PC-3 (cell line): ENCODE measurements around the gene WDR7. TPM values are rescaled to one million over a fixed set of nuclear protein-coding genes. Genes with fewer than 3 reads are reported as not detected.

Source experiments
- ATAC-seq: fragments of 200-7000 bp; cut with Tn5 transposase; 2 replicates; pipeline ENCODE4 v1.9.1; 2020; ENCODE audit warnings: mild to moderate bottlenecking, moderate library complexity
- BruUV-seq: library from RNA; stranded (reverse); fragments of 400-500 nt; replicated peaks from 2 replicates; lab custom pipeline; 2021; lab: Mats Ljungman, UMichigan
- CTCF ChIA-PET: fragments of 300-600 bp; sonication (Branson Sonifier 250); formaldehyde crosslinking; loops from one replicate; lab custom pipeline; 2022; ENCODE audit warnings: antibody characterized with exemption; lab: Charles Lee
- POLR2A ChIA-PET: fragments of 300-600 bp; sonication (Branson Sonifier 250); formaldehyde crosslinking; loops from one replicate; lab custom pipeline; 2022; ENCODE audit warnings: antibody characterized with exemption; ENCODE audit not compliant: unreplicated experiment; lab: Charles Lee
- DNase-seq: peaks from one replicate; pipeline ENCODE4 v3.0.0-alpha.2; 2015
- H2AFZ ChIP-seq: fragments of 300-600 bp; sonication (generic); 2 replicates; pipeline ENCODE4 v1.6.0; 2016; ENCODE audit warnings: antibody characterized with exemption, low read length
- H3F3A ChIP-seq: fragments of 300-600 bp; sonication (generic); one replicate; pipeline ENCODE4 v1.6.0; 2017; ENCODE audit warnings: antibody characterized with exemption, low read length, control low read depth, mild to moderate bottlenecking; ENCODE audit not compliant: unreplicated experiment
- H3K27ac ChIP-seq: fragments of 300-600 bp; sonication (generic); 2 replicates; pipeline ENCODE4 v1.5.1; 2016; ENCODE audit warnings: mild to moderate bottlenecking, low read length
- H3K27me3 ChIP-seq: fragments of 300-600 bp; sonication (generic); 2 replicates; pipeline ENCODE4 v1.6.1; 2016; ENCODE audit warnings: low read length, mixed read lengths
- H3K36me3 ChIP-seq: fragments of 300-600 bp; sonication (generic); 2 replicates; pipeline ENCODE4 v1.6.1; 2016; ENCODE audit warnings: low read depth, mixed run types, low read length, mixed read lengths
- H3K4me1 ChIP-seq: fragments of 300-600 bp; sonication (generic); 2 replicates; pipeline ENCODE4 v1.5.1; 2016; ENCODE audit warnings: low read length; ENCODE audit not compliant: insufficient read depth
- H3K4me2 ChIP-seq: fragments of 300-600 bp; sonication (generic); 2 replicates; pipeline ENCODE4 v1.6.0; 2016; ENCODE audit warnings: low read length
- H3K4me3 ChIP-seq: fragments of 300-600 bp; sonication (generic); 2 replicates; pipeline ENCODE4 v1.5.1; 2016; ENCODE audit warnings: mild to moderate bottlenecking, low read length, mixed read lengths
- H3K79me2 ChIP-seq: fragments of 300-600 bp; sonication (generic); 2 replicates; pipeline ENCODE4 v1.6.1; 2017; ENCODE audit warnings: low read length, mixed read lengths
- H3K9ac ChIP-seq: fragments of 300-600 bp; sonication (generic); 2 replicates; pipeline ENCODE4 v1.6.0; 2016; ENCODE audit warnings: mild to moderate bottlenecking, low read length
- H3K9me2 ChIP-seq: fragments of 300-600 bp; sonication (generic); replicated peaks from 2 replicates; pipeline ENCODE4 v1.6.1; 2016; ENCODE audit warnings: mixed run types, low read length, mixed read lengths
- H3K9me3 ChIP-seq: fragments of 300-600 bp; sonication (generic); 2 replicates; pipeline ENCODE4 v1.6.1; 2016; ENCODE audit warnings: low read length, mixed read lengths
- H4K20me1 ChIP-seq: fragments of 300-600 bp; sonication (generic); 2 replicates; pipeline ENCODE4 v1.6.1; 2016; ENCODE audit warnings: low read length, mixed read lengths
- CTCF ChIP-seq: fragments of 300-600 bp; sonication (generic); conservative IDR thresholded peaks from 2 replicates; pipeline ENCODE4 v1.5.1; 2017; ENCODE audit warnings: antibody characterized with exemption, low read depth, mild to moderate bottlenecking, low read length
- EZH2 ChIP-seq: fragments of 300-600 bp; sonication (generic); IDR thresholded peaks from one replicate; pipeline ENCODE4 v1.6.1; 2017; ENCODE audit warnings: antibody characterized with exemption, mild to moderate bottlenecking, low read length; ENCODE audit not compliant: unreplicated experiment
- EZH2phosphoT487 ChIP-seq: fragments of 300-600 bp; sonication (generic); IDR thresholded peaks from 2 replicates; pipeline ENCODE4 v1.6.1; 2018; ENCODE audit warnings: mild to moderate bottlenecking, antibody characterized with exemption, low read length, borderline replicate concordance
- intact Hi-C: fragments of 100-400 bp; cut with micrococcal nuclease; formaldehyde crosslinking; loops from 2 replicates; pipeline ENCODE4 v1.9.0; 2023
- total RNA-seq: library from RNA; depleted of rRNA; stranded (reverse); fragments of >200 nt; gene quantifications from 2 replicates; pipeline ENCODE4 v1.2.3, GENCODE V29; 2014

WDR7 gene
- total RNA-seq, 1 experiment from 2014 or later = 16.0 TPM

- Histone ChIP-seq H2AFZ (no peak overlapping the region), H3K4me3 (no peak overlapping the region), H3K9me2 (no peaks in the 10 kb centered on the region), H3K36me3 (no peaks in the 10 kb centered on the region), H3F3A (peaks cover 5% of the 10 kb centered on the region), H3K79me2 (no peaks in the 10 kb centered on the region), H3K4me2 (no peak overlapping the region), H3K9me3 (no peaks in the 10 kb centered on the region), H3K4me1 (peaks cover 36% of the 10 kb centered on the region), H3K9ac (no peak overlapping the region), H3K27ac (no peak overlapping the region), H4K20me1 (no peaks in the 10 kb centered on the region), H3K27me3 (no peaks in the 10 kb centered on the region)
- CTCF ChIA-PET = no interaction called here
- TF ChIP-seq EZH2phosphoT487 (no peak), EZH2 (no peak)
- DNase-seq (no peak), ATAC-seq (no peak)
- POLR2A ChIA-PET = no interaction called here
- no TSS peak for BruUV-seq
- intact Hi-C loops = no loop called here
Observed at GRCh38 chr18:56888978-56889377, 237.8 kb downstream of the WDR7 start.

- ATAC-seq (no peak), DNase-seq (no peak)
- Histone ChIP-seq H2AFZ (no peak overlapping the region), H3K9me2 (no peaks in the 10 kb centered on the region), H3K36me3 (no peaks in the 10 kb centered on the region), H3F3A (peaks cover 5% of the 10 kb centered on the region), H3K9ac (no peak overlapping the region), H3K4me2 (peak overlapping the region; percentile 26; the same call in 1 of the 2 replicates), H3K27me3 (no peaks in the 10 kb centered on the region), H3K4me1 (peaks cover 36% of the 10 kb centered on the region), H3K79me2 (no peaks in the 10 kb centered on the region), H3K9me3 (no peaks in the 10 kb centered on the region), H4K20me1 (no peaks in the 10 kb centered on the region), H3K27ac (no peak overlapping the region), H3K4me3 (no peak overlapping the region)
- CTCF ChIA-PET = no interaction called here
- BruUV-seq = no TSS peak
- TF ChIP-seq CTCF (no peak), EZH2 (no peak), EZH2phosphoT487 (no peak)
- POLR2A ChIA-PET = no interaction called here
- intact Hi-C loops = loop anchor here (1.0 kb wide), 1 partner anchor 20 kb away; no protein-coding TSS in a partner anchor
Observed at GRCh38 chr18:56889621-56890020, 238.5 kb downstream of the WDR7 start.

- peak; percentile 88 for DNase-seq
- Histone ChIP-seq H3K9me2 (no peaks in the 10 kb centered on the region), H3K79me2 (no peaks in the 10 kb centered on the region), H3K4me2 (peak overlapping the region; percentile 26), H3F3A (peaks cover 5% of the 10 kb centered on the region), H3K4me1 (peaks cover 36% of the 10 kb centered on the region), H3K9ac (no peak overlapping the region), H3K9me3 (no peaks in the 10 kb centered on the region), H3K4me3 (peak overlapping the region; percentile 18; the same call in 1 of the 2 replicates), H4K20me1 (no peaks in the 10 kb centered on the region), H3K27me3 (no peaks in the 10 kb centered on the region), H3K36me3 (no peaks in the 10 kb centered on the region), H3K27ac (peak overlapping the region; percentile 5; the same call in 1 of the 2 replicates), H2AFZ (no peak overlapping the region)
- ChIA-PET POLR2A (no interaction called here), CTCF (no interaction called here)
- no TSS peak for BruUV-seq
- peak; percentile 99 for ATAC-seq
- TF ChIP-seq CTCF (no peak), EZH2phosphoT487 (no peak), EZH2 (no peak)
- intact Hi-C loops = loop anchor here (1.0 kb wide), 1 partner anchor 21 kb away; no protein-coding TSS in a partner anchor
Observed at GRCh38 chr18:56890632-56891031, 239.5 kb downstream of the WDR7 start.
